Epithelial cell of esophagus (primary cell): ENCODE measurements around the gene SELENOM.

Experiments used
- DNase-seq: peaks from one replicate; pipeline ENCODE4 v3.0.0; 2010; ENCODE audit warnings: low read depth
- H3K4me3 ChIP-seq: 2 replicates; pipeline ENCODE4 v1.5.1; 2011; ENCODE audit warnings: mild to moderate bottlenecking, low read length, control low read depth
- TF ChIP-seq, protein P1 (sequence below): IDR thresholded peaks from 2 replicates; pipeline ENCODE4 v1.5.1; 2011; ENCODE audit warnings: low read depth, mild to moderate bottlenecking, low read length, control low read depth, inconsistent platforms; ENCODE audit not compliant: insufficient read depth; ENCODE audit errors: missing control alignments

SELENOM gene

DNA sequence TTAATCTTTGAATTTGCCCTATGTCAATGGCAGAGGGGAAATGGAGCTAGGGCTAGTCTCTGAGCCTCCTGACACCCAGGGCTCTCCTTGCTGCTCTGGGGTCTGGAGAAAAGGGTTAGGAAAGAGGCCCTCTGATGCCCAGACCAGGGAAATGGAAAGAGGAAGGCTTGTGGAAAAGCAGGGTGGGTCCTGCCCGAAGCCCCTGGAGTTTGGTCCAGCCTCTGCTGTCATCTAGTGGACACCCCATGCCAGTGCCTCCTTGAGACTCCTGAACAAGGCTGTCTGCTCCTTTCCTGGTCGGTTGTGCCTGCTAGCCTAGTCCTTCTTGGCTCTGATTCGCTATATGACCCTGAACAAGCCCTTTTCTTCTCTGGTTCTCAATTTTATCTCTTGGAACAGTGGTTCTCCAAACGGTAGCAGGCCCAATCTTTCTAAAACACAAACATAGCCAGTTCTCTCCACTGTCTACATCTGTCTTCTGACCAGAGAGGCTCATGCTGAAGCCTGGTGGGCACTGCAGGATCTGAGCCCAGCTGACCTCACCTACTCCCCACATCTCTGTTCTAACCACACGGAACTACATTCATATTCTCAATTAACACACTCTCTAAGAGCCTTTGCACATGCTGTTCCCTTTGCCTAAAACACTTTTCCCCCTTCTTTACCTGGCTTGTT, 41.7 kb upstream of the SELENOM start:
- TF ChIP-seq, protein P1, sequence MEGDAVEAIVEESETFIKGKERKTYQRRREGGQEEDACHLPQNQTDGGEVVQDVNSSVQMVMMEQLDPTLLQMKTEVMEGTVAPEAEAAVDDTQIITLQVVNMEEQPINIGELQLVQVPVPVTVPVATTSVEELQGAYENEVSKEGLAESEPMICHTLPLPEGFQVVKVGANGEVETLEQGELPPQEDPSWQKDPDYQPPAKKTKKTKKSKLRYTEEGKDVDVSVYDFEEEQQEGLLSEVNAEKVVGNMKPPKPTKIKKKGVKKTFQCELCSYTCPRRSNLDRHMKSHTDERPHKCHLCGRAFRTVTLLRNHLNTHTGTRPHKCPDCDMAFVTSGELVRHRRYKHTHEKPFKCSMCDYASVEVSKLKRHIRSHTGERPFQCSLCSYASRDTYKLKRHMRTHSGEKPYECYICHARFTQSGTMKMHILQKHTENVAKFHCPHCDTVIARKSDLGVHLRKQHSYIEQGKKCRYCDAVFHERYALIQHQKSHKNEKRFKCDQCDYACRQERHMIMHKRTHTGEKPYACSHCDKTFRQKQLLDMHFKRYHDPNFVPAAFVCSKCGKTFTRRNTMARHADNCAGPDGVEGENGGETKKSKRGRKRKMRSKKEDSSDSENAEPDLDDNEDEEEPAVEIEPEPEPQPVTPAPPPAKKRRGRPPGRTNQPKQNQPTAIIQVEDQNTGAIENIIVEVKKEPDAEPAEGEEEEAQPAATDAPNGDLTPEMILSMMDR, result peak; percentile 99
- DNase-seq, result peak; percentile 75
- H3K4me3 ChIP-seq, result no peak overlapping the region

DNA sequence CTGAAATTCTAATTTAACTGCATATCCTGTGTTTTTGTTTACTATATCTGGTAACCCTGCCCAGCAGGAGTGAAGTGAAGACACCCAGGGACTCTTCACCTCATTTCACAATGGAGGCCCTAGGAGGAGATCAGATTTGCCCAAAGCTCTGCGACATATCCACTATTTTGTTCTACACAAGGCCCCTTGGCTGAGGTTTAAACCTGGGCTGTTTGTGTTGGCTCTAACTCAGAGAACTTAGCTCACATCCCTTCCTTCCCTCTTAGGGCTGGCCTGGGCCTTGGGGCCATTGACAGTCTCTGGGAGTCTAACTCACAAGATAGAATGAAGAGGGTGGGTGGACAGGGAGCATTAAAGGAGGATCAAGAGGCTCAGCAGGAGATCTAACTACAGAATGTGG, 41.1 kb upstream of the SELENOM start:
- DNase-seq, result no peak
- TF ChIP-seq, protein P1, result no peak
- no peak overlapping the region for H3K4me3 ChIP-seq

DNA sequence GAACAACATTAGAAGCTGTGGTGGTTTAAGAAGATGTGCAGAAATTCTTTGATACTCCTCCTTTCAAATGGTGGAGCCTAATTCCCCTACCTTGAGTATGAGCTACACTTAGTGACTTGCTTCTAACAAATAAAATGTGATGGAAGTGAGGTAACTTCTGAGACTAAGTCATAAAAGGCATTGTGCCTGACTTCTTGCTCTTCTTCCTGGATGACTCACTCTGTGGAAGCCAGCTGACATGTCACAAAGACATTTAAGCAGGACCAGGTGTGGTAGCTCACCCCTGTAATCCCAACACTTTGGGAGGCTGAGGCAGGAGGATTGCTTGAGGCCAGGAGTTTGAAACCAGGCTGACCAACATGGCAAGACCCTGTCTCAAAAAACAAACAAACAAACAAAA, 36.9 kb upstream of the SELENOM start:
- TF ChIP-seq, protein P1, result no peak
- H3K4me3 ChIP-seq, result no peak overlapping the region
- peak; percentile 73 for DNase-seq

DNA sequence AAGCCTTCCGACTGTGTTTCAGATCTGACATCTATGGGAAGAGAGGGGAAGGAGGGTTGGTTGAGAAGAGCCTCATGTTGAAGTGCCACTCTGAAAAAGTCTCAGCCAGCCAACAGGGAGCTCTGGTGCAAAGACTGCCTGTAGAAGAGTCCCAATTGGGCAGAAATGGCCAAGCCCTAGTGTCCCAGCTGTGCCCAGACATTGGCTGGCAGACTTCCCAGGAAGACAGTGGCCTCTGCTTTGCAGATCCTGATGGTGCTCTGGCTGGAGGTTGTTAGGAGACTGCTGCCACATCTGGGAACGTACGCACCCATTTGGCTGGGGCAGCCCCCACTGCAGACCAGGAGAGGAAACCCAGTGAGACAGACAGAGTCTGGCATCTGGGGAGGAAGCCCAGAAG, 36.2 kb upstream of the SELENOM start:
- H3K4me3 ChIP-seq, result no peak overlapping the region
- DNase-seq, result no peak
- TF ChIP-seq, protein P1, result no peak

DNA sequence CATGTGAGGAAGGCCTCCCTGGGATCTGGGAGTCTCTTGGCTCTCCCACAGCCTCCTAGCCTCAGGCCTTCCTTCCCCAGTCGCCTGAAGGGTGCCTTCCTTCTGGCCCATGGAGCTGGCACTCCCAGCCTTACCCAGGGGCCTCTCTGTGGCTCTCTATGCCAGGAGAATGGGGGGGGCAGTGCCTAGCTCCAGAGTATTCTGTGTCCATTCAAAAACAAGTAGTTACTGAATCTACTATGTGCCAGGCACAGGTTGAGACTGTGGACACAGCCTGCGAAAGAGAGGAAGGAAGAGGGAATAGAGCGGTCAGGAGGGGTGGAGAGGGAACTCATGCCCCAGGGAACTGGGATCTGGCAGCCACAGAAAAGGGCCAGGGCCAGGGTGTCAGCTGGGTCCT, 35.7 kb upstream of the SELENOM start:
- DNase-seq, result no peak
- no peak overlapping the region for H3K4me3 ChIP-seq
- TF ChIP-seq, protein P1, result no peak

DNA sequence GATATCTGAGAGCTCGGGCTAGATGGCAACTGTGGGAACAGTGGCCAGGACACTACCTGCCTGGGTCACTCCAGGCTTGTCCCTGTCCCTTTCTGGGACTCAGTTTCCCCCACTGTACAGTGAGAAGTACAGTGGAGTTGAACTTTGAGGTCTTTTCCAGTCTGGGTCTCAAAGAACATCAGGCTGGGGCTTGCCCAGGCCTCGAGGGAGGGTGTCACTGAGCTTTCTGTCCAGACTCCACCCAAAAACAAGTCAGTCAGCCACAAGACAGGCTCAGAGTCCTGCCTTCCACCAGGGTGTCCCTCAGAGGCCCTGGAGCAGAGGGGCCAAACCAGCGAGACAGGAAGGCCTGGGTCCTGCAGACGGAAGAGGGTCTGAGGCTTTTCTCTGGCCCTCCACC, 34.9 kb upstream of the SELENOM start:
- H3K4me3 ChIP-seq, result no peak overlapping the region
- DNase-seq, result peak; percentile 62
- TF ChIP-seq, protein P1, result no peak

DNA sequence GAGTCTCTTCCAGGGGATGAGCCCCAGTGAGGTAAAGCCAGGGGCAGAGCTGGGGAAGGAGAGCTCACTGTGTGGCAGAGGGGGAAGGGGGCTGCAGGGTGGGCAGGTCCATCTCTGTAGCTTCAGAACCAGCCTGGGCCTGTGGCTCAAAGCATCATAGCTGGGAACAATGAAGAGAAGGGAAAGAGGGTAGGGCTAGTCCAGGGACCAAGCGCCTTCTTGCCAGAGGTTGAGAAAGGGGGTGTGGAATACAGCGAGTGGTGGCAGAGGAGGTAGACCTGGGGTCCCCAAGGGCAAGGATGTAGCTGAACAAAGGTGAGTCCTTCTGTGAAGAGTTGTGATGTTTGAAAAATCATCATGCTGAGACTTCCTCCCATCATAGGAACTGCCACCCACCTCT, 34.2 kb upstream of the SELENOM start:
- no peak overlapping the region for H3K4me3 ChIP-seq
- TF ChIP-seq, protein P1, result no peak
- DNase-seq, result no peak
